GM12892 (cell line): Measurements from ENCODE around the gene SPTB.

Experiments
- POLR2A ChIP-seq: IDR thresholded peaks from 2 replicates; pipeline ENCODE4 v1.6.1; 2011; ENCODE audit warnings: low read depth, low read length, control low read depth
- POLR2AphosphoS5 ChIP-seq: IDR thresholded peaks from 2 replicates; pipeline ENCODE4 v1.6.1; 2011; ENCODE audit warnings: low read depth, low read length, control low read depth

DNA sequence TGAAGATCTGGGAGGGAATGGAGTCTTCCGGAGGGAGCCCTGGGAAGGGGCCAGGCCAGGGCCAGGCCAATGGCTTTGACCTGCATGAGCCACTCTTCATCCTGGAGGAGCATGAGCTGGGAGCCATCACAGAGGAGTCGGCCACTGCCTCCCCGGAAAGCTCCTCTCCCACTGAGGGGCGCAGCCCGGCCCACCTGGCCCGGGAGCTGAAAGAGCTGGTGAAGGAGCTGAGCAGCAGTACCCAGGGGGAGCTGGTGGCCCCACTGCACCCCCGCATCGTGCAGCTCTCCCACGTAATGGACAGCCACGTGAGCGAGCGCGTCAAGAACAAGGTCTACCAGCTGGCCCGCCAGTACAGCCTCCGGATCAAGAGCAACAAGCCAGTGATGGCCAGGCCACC is 137.7 kb downstream of the SPTB start:
- TF ChIP-seq POLR2A (no peak), POLR2AphosphoS5 (no peak)
